DND-41 (cell line): ENCODE measurements around the gene LSM6.

Source experiments
- EZH2 ChIP-seq: IDR thresholded peaks from 3 replicates; pipeline ENCODE4 v1.6.1; 2012; ENCODE audit warnings: borderline replicate concordance, low read depth, mild to moderate bottlenecking, moderate library complexity, low read length, inconsistent platforms; ENCODE audit not compliant: severe bottlenecking
- TF ChIP-seq, protein P1 (sequence below): IDR thresholded peaks from 2 replicates; pipeline ENCODE4 v1.5.1; 2012; ENCODE audit warnings: borderline replicate concordance, low read length, moderate library complexity, mild to moderate bottlenecking; ENCODE audit not compliant: poor library complexity, severe bottlenecking; ENCODE audit errors: extremely low read depth

DNA sequence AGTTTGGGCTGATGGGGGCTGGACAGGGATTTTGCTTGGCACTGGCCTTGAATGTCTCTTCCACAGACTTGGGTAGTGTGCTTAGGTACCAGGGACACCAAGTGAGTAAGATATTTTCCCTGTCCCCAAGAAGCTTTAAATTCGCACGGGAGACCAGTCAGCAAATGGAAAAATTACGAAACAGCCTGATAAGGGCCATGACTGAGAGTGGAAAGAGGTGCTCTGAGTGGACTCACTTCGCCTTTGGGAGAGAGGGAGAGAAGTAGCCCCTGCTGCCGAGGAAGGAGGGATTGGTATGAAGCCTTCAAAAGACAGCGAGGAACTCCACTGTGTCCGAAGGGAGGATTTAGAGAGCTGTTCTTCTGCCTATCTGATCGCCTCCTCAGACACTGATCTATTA, 2.6 kb downstream of the LSM6 start:
- TF ChIP-seq EZH2 = no peak
- TF ChIP-seq, protein P1, sequence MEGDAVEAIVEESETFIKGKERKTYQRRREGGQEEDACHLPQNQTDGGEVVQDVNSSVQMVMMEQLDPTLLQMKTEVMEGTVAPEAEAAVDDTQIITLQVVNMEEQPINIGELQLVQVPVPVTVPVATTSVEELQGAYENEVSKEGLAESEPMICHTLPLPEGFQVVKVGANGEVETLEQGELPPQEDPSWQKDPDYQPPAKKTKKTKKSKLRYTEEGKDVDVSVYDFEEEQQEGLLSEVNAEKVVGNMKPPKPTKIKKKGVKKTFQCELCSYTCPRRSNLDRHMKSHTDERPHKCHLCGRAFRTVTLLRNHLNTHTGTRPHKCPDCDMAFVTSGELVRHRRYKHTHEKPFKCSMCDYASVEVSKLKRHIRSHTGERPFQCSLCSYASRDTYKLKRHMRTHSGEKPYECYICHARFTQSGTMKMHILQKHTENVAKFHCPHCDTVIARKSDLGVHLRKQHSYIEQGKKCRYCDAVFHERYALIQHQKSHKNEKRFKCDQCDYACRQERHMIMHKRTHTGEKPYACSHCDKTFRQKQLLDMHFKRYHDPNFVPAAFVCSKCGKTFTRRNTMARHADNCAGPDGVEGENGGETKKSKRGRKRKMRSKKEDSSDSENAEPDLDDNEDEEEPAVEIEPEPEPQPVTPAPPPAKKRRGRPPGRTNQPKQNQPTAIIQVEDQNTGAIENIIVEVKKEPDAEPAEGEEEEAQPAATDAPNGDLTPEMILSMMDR = no peak
